IMR-90 (cell line): ENCODE results near the gene CTR9. TPM values are rescaled to one million over a fixed set of nuclear protein-coding genes. Genes with fewer than 3 reads are reported as not detected.

Experiments used
- ATAC-seq: fragments of 200-7000 bp; cut with Tn5 transposase; 2 replicates; pipeline ENCODE4 v1.9.1; 2020; ENCODE audit warnings: low read depth, mild to moderate bottlenecking, moderate library complexity
- BruUV-seq: library from RNA; stranded (reverse); fragments of 400-500 nt; replicated peaks from 2 replicates; lab custom pipeline; 2021; lab: Mats Ljungman, UMichigan
- CTCF ChIA-PET: fragments of 300-600 bp; formaldehyde crosslinking; extraction: SDS; loops from one replicate; lab custom pipeline; 2021; ENCODE audit warnings: antibody characterized with exemption; lab: Yijun Ruan, JAX
- POLR2A ChIA-PET: fragments of 300-600 bp; sonication (Branson Sonifier 250); formaldehyde crosslinking; loops from one replicate; lab custom pipeline; 2022; ENCODE audit warnings: antibody characterized with exemption; ENCODE audit not compliant: unreplicated experiment; lab: Charles Lee
- DNase-seq: peaks from one replicate; pipeline ENCODE4 v3.0.0; 2013
- H2AFZ ChIP-seq: replicated peaks from 2 replicates; pipeline ENCODE3; 2013; ENCODE audit warnings: low read length, mild to moderate bottlenecking; ENCODE audit not compliant: poor library complexity
- H2AK5ac ChIP-seq: 2 replicates; pipeline ENCODE4 v1.6.1; 2013; ENCODE audit warnings: low read depth, low read length, inconsistent platforms
- H2AK9ac ChIP-seq: replicated peaks from 2 replicates; pipeline ENCODE3; 2013; ENCODE audit warnings: mild to moderate bottlenecking, low read depth, low read length, moderate library complexity; ENCODE audit not compliant: poor library complexity
- H2BK120ac ChIP-seq: 2 replicates; pipeline ENCODE4 v1.6.1; 2013; ENCODE audit warnings: low read depth, low read length, inconsistent platforms
- H2BK15ac ChIP-seq: 3 replicates; pipeline ENCODE4 v1.6.1; 2013; ENCODE audit warnings: low read depth, low read length, inconsistent platforms
- H2BK20ac ChIP-seq: 2 replicates; pipeline ENCODE4 v1.6.1; 2013; ENCODE audit warnings: low read depth, mild to moderate bottlenecking, inconsistent platforms, low read length, moderate library complexity
- H2BK5ac ChIP-seq: 2 replicates; pipeline ENCODE4 v1.6.1; 2013; ENCODE audit warnings: mild to moderate bottlenecking, low read depth, low read length, inconsistent platforms; ENCODE audit not compliant: poor library complexity, severe bottlenecking
- H3K14ac ChIP-seq: replicated peaks from 2 replicates; pipeline ENCODE4 v1.6.1; 2013; ENCODE audit warnings: low read depth, low read length, inconsistent platforms
- H3K18ac ChIP-seq: 2 replicates; pipeline ENCODE4 v1.6.1; 2013; ENCODE audit warnings: low read depth, low read length, control low read depth
- H3K23ac ChIP-seq: 2 replicates; pipeline ENCODE4 v1.6.1; 2013; ENCODE audit warnings: low read depth, low read length, inconsistent platforms
- H3K27ac ChIP-seq: 2 replicates; pipeline ENCODE4 v1.5.1; 2013; ENCODE audit warnings: mild to moderate bottlenecking, control low read depth, low read length; ENCODE audit not compliant: insufficient read depth
- H3K27me3 ChIP-seq: 2 replicates; pipeline ENCODE4 v1.6.1; 2013; ENCODE audit warnings: low read length; ENCODE audit not compliant: control insufficient read depth, insufficient read depth
- H3K36me3 ChIP-seq: 2 replicates; pipeline ENCODE4 v1.6.1; 2013; ENCODE audit warnings: low read length, mixed read lengths; ENCODE audit not compliant: control insufficient read depth, insufficient read depth
- H3K4ac ChIP-seq: 2 replicates; pipeline ENCODE4 v1.6.1; 2013; ENCODE audit warnings: low read depth, low read length, inconsistent platforms
- H3K4me1 ChIP-seq: 2 replicates; pipeline ENCODE4 v1.6.1; 2013; ENCODE audit warnings: low read length, mixed read lengths; ENCODE audit not compliant: control insufficient read depth, insufficient read depth
- H3K4me2 ChIP-seq: 2 replicates; pipeline ENCODE4 v1.6.1; 2013; ENCODE audit warnings: low read depth, mild to moderate bottlenecking, control low read depth, low read length, moderate library complexity
- H3K4me3 ChIP-seq: 2 replicates; pipeline ENCODE4 v1.5.1; 2013; ENCODE audit warnings: low read depth, mild to moderate bottlenecking, control low read depth, low read length, moderate library complexity; ENCODE audit not compliant: insufficient read depth
- H3K56ac ChIP-seq: 2 replicates; pipeline ENCODE4 v1.6.1; 2013; ENCODE audit warnings: low read length, inconsistent platforms; ENCODE audit not compliant: insufficient read depth; ENCODE audit errors: extremely low read depth
- H3K79me1 ChIP-seq, 2 experiments: 2 replicates each; pipeline ENCODE4 v1.6.1; 2013; ENCODE audit warnings: low read length in 2 of 2, inconsistent platforms in 1 of 2, low read depth in 1 of 2
- H3K9ac ChIP-seq: 2 replicates; pipeline ENCODE4 v1.6.1; 2013; ENCODE audit warnings: low read depth, low read length, control low read depth
- H3K9me1 ChIP-seq: 2 replicates; pipeline ENCODE4 v1.6.1; 2013; ENCODE audit warnings: low read length, inconsistent platforms; ENCODE audit not compliant: insufficient read depth
- H3K9me3 ChIP-seq: 2 replicates; pipeline ENCODE4 v1.6.1; 2013; ENCODE audit warnings: low read length; ENCODE audit not compliant: control insufficient read depth, insufficient read depth
- H4K20me1 ChIP-seq: 2 replicates; pipeline ENCODE4 v1.6.1; 2013; ENCODE audit warnings: low read length, inconsistent platforms; ENCODE audit not compliant: insufficient read depth
- H4K5ac ChIP-seq: 2 replicates; pipeline ENCODE4 v1.6.1; 2013; ENCODE audit warnings: mild to moderate bottlenecking, low read depth, low read length, control low read depth
- H4K8ac ChIP-seq, 2 experiments: 2 replicates each; pipeline ENCODE4 v1.6.1; 2013; ENCODE audit warnings: low read depth in 2 of 2, low read length in 2 of 2, control low read depth in 1 of 2, inconsistent platforms in 1 of 2
- H4K91ac ChIP-seq: 2 replicates; pipeline ENCODE4 v1.6.1; 2013; ENCODE audit warnings: low read depth, low read length, inconsistent platforms; ENCODE audit not compliant: insufficient read depth
- BHLHE40 ChIP-seq: fragments of 150-350 bp; IDR thresholded peaks from 2 replicates; pipeline ENCODE4 v1.6.1; 2016; ENCODE audit warnings: mild to moderate bottlenecking, low read depth, low read length
- CEBPB ChIP-seq: IDR thresholded peaks from 2 replicates; pipeline ENCODE4 v1.6.1; 2012; ENCODE audit warnings: low read depth, low read length, improper control_type of control experiment
- CHD1 ChIP-seq: IDR thresholded peaks from 2 replicates; pipeline ENCODE4 v1.6.1; 2012; ENCODE audit warnings: low read depth, low read length, improper control_type of control experiment
- CTCF ChIP-seq: conservative IDR thresholded peaks from 2 replicates; pipeline ENCODE4 v1.5.1; 2012; ENCODE audit warnings: mild to moderate bottlenecking, low read depth, low read length, improper control_type of control experiment
- ELK1 ChIP-seq: fragments of 150-350 bp; IDR thresholded peaks from 2 replicates; pipeline ENCODE4 v1.6.1; 2016; ENCODE audit warnings: low read depth, mild to moderate bottlenecking, low read length, moderate library complexity, borderline replicate concordance
- FOS ChIP-seq: fragments of 150-350 bp; IDR thresholded peaks from 2 replicates; pipeline ENCODE4 v1.6.1; 2016; ENCODE audit warnings: low read depth, low read length
- MAFK ChIP-seq: IDR thresholded peaks from 2 replicates; pipeline ENCODE4 v1.6.1; 2012; ENCODE audit warnings: low read depth, low read length, improper control_type of control experiment
- MAZ ChIP-seq: IDR thresholded peaks from 2 replicates; pipeline ENCODE4 v1.6.1; 2012; ENCODE audit warnings: low read depth, mild to moderate bottlenecking, low read length, improper control_type of control experiment, moderate library complexity, borderline replicate concordance
- MXI1 ChIP-seq: IDR thresholded peaks from 2 replicates; pipeline ENCODE4 v1.6.1; 2012; ENCODE audit warnings: low read depth, mild to moderate bottlenecking, low read length, moderate library complexity, borderline replicate concordance
- NFE2L2 ChIP-seq: fragments of 150-350 bp; IDR thresholded peaks from 2 replicates; pipeline ENCODE4 v1.6.1; 2016; ENCODE audit warnings: low read depth, mild to moderate bottlenecking, low read length
- POLR2A ChIP-seq: IDR thresholded peaks from 2 replicates; pipeline ENCODE4 v1.6.1; 2012; ENCODE audit warnings: mild to moderate bottlenecking, low read depth, low read length
- RAD21 ChIP-seq: IDR thresholded peaks from 2 replicates; pipeline ENCODE4 v1.6.1; 2012; ENCODE audit warnings: low read length, improper control_type of control experiment
- RCOR1 ChIP-seq: IDR thresholded peaks from 2 replicates; pipeline ENCODE4 v1.6.1; 2012; ENCODE audit warnings: mild to moderate bottlenecking, low read length, improper control_type of control experiment; ENCODE audit not compliant: insufficient replicate concordance
- RFX5 ChIP-seq: IDR thresholded peaks from 2 replicates; pipeline ENCODE4 v1.8.0; 2012; ENCODE audit warnings: low read depth, mild to moderate bottlenecking, low read length, moderate library complexity
- SMC3 ChIP-seq: fragments of 150-350 bp; IDR thresholded peaks from 2 replicates; pipeline ENCODE4 v1.6.1; 2016; ENCODE audit warnings: low read depth, mild to moderate bottlenecking, antibody characterized with exemption, low read length, moderate library complexity
- USF2 ChIP-seq: fragments of 150-350 bp; IDR thresholded peaks from 2 replicates; pipeline ENCODE4 v1.6.1; 2017; ENCODE audit warnings: mild to moderate bottlenecking, antibody characterized with exemption, low read length, low read depth
- WGBS, 2 experiments: methylation state at CpG; one replicate each; pipeline versions ENCODE4 v1.1.5 to v1.1.7; 2013; ENCODE audit warnings: missing lambda C conversion rate in 2 of 2; ENCODE audit not compliant: insufficient read length in 1 of 2; ENCODE audit errors: extremely low coverage in 2 of 2; 5-methylcytosine and 5-hydroxymethylcytosine counted together
- dilution Hi-C: fragments of 300-500 bp; cut with HindIII; formaldehyde crosslinking; loops from one replicate; pipeline ENCODE4 v1.14.3; 2018; ENCODE audit warnings: low sequenced_read_pairs; ENCODE audit not compliant: unreplicated experiment
- in situ Hi-C: fragments of 300-500 bp; cut with MboI; formaldehyde crosslinking; loops from 3 replicates; pipeline ENCODE4 v1.14.3; 2019; ENCODE audit warnings: low sequenced_read_pairs, inconsistent platforms, mixed read lengths
- intact Hi-C: fragments of 100-400 bp; cut with micrococcal nuclease; formaldehyde crosslinking; loops from 2 replicates; pipeline ENCODE4 v1.10.0; 2022
- polyA plus RNA-seq, 3 experiments: library from polyadenylated mRNA; depleted of rRNA; stranded (reverse); fragments of >200 nt; gene quantifications; 2 replicates each; pipeline ENCODE4 v1.2.3, GENCODE V29; 2012; ENCODE audit warnings: low replicate concordance in 1 of 3
- total RNA-seq: library from RNA; depleted of rRNA; stranded (reverse); fragments of >200 nt; gene quantifications from 2 replicates; pipeline ENCODE4 v1.2.3, GENCODE V29; 2012

Gene CTR9
- total and polyA plus RNA-seq, 2 of the 4 experiments (the other 2 are of a cell fraction): 16.8 to 37.1 TPM

GRCh38 chr11:10746871-10747270 is 4.2 kb upstream of the CTR9 start:
- 100% methylated on average over 1 of the region's 2 CpGs; no CpG with 5 or more reads in 1 of the 2 experiments for WGBS, 2 experiments
- CTCF ChIA-PET: interaction anchor here (0.6 kb wide), 1 partner anchor 539 kb away, joined by 3 read pairs; no protein-coding TSS in a partner anchor

More at GRCh38 chr11:10746871-10747270, 4.2 kb upstream of the CTR9 start:
- Histone ChIP-seq H4K5ac (no peak overlapping the region), H3K36me3 (no peaks in the 10 kb centered on the region), H2AFZ (no peak overlapping the region), H3K23ac (no peak overlapping the region), H3K9ac (no peak overlapping the region), H2BK20ac (no peak overlapping the region), H3K79me1 (peaks cover 5 to 8% of the 10 kb centered on the region in 2 experiments; a peak in 3 of 4 replicates), H3K18ac (no peak overlapping the region), H2BK15ac (no peak overlapping the region), H3K4ac (no peak overlapping the region), H3K4me2 (no peak overlapping the region), H3K14ac (no peak overlapping the region), H2BK5ac (no peak overlapping the region), H3K9me3 (no peaks in the 10 kb centered on the region), H4K91ac (no peak overlapping the region), H2AK9ac (no peak overlapping the region), H3K56ac (no peak overlapping the region), H3K4me1 (no peaks in the 10 kb centered on the region), H3K9me1 (no peaks in the 10 kb centered on the region), H4K8ac (no peak overlapping the region), H4K20me1 (peaks cover 3% of the 10 kb centered on the region), H2BK120ac (no peak overlapping the region), H3K4me3 (no peak overlapping the region), H3K27ac (no peak overlapping the region), H2AK5ac (no peak overlapping the region), H3K27me3 (no peaks in the 10 kb centered on the region)
- POLR2A ChIA-PET: no interaction called here
- dilution Hi-C loops: loop anchor here (25.0 kb wide), 1 partner anchor 235 kb away; no protein-coding TSS in a partner anchor
- no peak for DNase-seq
- BruUV-seq: no TSS peak
- intact Hi-C loops: no loop called here
- in situ Hi-C loops: loop anchor here (25.0 kb wide), 2 partner anchors 535 to 760 kb away; no protein-coding TSS in a partner anchor
- no peak for TF ChIP-seq RFX5
- no peak for TF ChIP-seq FOS
- no peak for TF ChIP-seq SMC3
- no peak for TF ChIP-seq MAFK
- no peak for TF ChIP-seq POLR2A
- TF ChIP-seq CHD1: no peak
- TF ChIP-seq BHLHE40: no peak
- TF ChIP-seq USF2: no peak
- no peak for TF ChIP-seq RAD21
- TF ChIP-seq MAZ: no peak
- TF ChIP-seq ELK1: no peak
- TF ChIP-seq CTCF: no peak
- TF ChIP-seq RCOR1: no peak
- no peak for TF ChIP-seq NFE2L2
- TF ChIP-seq CEBPB: no peak
- no peak for TF ChIP-seq MXI1
- no peak for ATAC-seq
